K562 (cell line): ENCODE results near the gene NDUFB10. TPM values are rescaled to one million over a fixed set of nuclear protein-coding genes. Genes with fewer than 3 reads are reported as not detected.

Experiments
- ATF7 ChIP-seq: fragments of 450-650 bp; IDR thresholded peaks from 2 replicates; pipeline ENCODE4 v1.7.1; 2014; ENCODE audit warnings: mild to moderate bottlenecking, moderate library complexity
- CHCHD3 ChIP-seq: fragments of 250-450 bp; sonication (Bioruptor Pico); IDR thresholded peaks from 2 replicates; pipeline ENCODE4 v2.1.2; 2022; ENCODE audit warnings: mild to moderate bottlenecking
- DMBX1 ChIP-seq: fragments of 250-450 bp; sonication (Bioruptor Pico); IDR thresholded peaks from 2 replicates; pipeline ENCODE4 v1.8.0; 2022; ENCODE audit warnings: inconsistent platforms, mild to moderate bottlenecking, moderate library complexity, borderline replicate concordance
- HNRNPL ChIP-seq: fragments of 200-400 bp; formaldehyde crosslinking; IDR thresholded peaks from 2 replicates; pipeline ENCODE4 v1.6.1; 2017; ENCODE audit warnings: low read depth, mild to moderate bottlenecking, low read length
- KAT7 ChIP-seq: sonication (generic); formaldehyde crosslinking; IDR thresholded peaks from 2 replicates; pipeline ENCODE4 v1.8.0; 2022; ENCODE audit warnings: missing genetic modification reagents, mild to moderate bottlenecking, borderline replicate concordance
- KLF1 ChIP-seq: fragments of 450-650 bp; IDR thresholded peaks from 2 replicates; pipeline ENCODE4 v1.6.1; 2016; ENCODE audit warnings: missing genetic modification characterization, missing compliant biosample characterization
- NCOA2 ChIP-seq, 2 experiments: fragments of 450-650 bp; IDR thresholded peaks; 2 replicates each; pipeline ENCODE4 v1.6.1; 2018; ENCODE audit warnings: mild to moderate bottlenecking in 2 of 2, moderate library complexity in 1 of 2; ENCODE audit not compliant: partially characterized antibody in 2 of 2
- NR4A1 ChIP-seq, 2 experiments: fragments of 250-450 bp in 1 of 2; fragments of 450-650 bp in 1 of 2; sonication (Bioruptor Pico) in 1 of 2; IDR thresholded peaks; 2 replicates each; pipeline versions ENCODE4 v1.4.0 to v1.6.1; 2016 to 2020; ENCODE audit warnings: mild to moderate bottlenecking in 2 of 2, missing compliant biosample characterization in 1 of 2, missing genetic modification characterization in 1 of 2, moderate library complexity in 1 of 2
- PTBP1 ChIP-seq: fragments of 200-400 bp; formaldehyde crosslinking; IDR thresholded peaks from 2 replicates; pipeline ENCODE4 v1.6.1; 2017; ENCODE audit warnings: low read depth, low read length
- SMC3 ChIP-seq: conservative IDR thresholded peaks from 2 replicates; pipeline ENCODE4 v1.6.1; 2011; ENCODE audit warnings: low read depth, low read length, improper control_type of control experiment; ENCODE audit not compliant: insufficient read depth
- YBX1 ChIP-seq: fragments of 450-650 bp; IDR thresholded peaks from 2 replicates; pipeline ENCODE4 v1.7.1; 2016; ENCODE audit warnings: mild to moderate bottlenecking
- ZC3H4 ChIP-seq: sonication (generic); formaldehyde crosslinking; IDR thresholded peaks from 2 replicates; pipeline ENCODE4 v1.9.0; 2021; ENCODE audit warnings: missing genetic modification reagents, borderline replicate concordance
- ZNF232 ChIP-seq: sonication (generic); formaldehyde crosslinking; IDR thresholded peaks from 2 replicates; pipeline ENCODE4 v1.8.0; 2022; ENCODE audit warnings: mild to moderate bottlenecking, missing genetic modification reagents
- ZNF347 ChIP-seq: fragments of 450-650 bp; formaldehyde crosslinking; IDR thresholded peaks from 2 replicates; pipeline ENCODE4 v1.4.0; 2020; ENCODE audit warnings: low read depth, mild to moderate bottlenecking, moderate library complexity
- ZNF384 ChIP-seq: IDR thresholded peaks from 2 replicates; pipeline ENCODE4 v1.6.1; 2012; ENCODE audit warnings: low read depth, low read length, improper control_type of control experiment
- ZNF589 ChIP-seq: fragments of 200-800 bp; sonication (Bioruptor generic); IDR thresholded peaks from 2 replicates; pipeline ENCODE4 v1.6.1; 2016; ENCODE audit warnings: low read depth, missing genetic modification characterization, missing compliant biosample characterization
- ZNF592 ChIP-seq: fragments of 450-650 bp; IDR thresholded peaks from 2 replicates; pipeline ENCODE4 v1.6.1; 2017; ENCODE audit warnings: antibody characterized with exemption, mild to moderate bottlenecking
- polyA plus RNA-seq, 8 experiments: library from polyadenylated mRNA; depleted of rRNA in 4 of 8; stranded (reverse) in 5 of 8; unstranded in 3 of 8; fragments of >200 nt; fragmentation: Nextera tagmentation in 2 of 8; fragmentation: Illumina TruSeq in 1 of 8; extraction: Ambion mirVana in 2 of 8; extraction: Trizol in 1 of 8; gene quantifications; 2 replicates each; pipeline versions ENCODE4 v1.2.1 to v1.2.3, GENCODE V29; 2011 to 2014; ENCODE audit warnings: inconsistent platforms in 1 of 8, missing spikeins in 1 of 8
- total RNA-seq, 7 experiments: library from RNA; depleted of rRNA in 6 of 7; stranded (reverse); fragments of >200 nt in 6 of 7; fragmentation: Illumina TruSeq in 2 of 7; extraction: Trizol in 2 of 7; gene quantifications; 2 replicates each; pipeline versions ENCODE4 v1.2.1 to v1.2.3, GENCODE V29; 2011 to 2021; ENCODE audit warnings: low replicate concordance in 1 of 7
- TF ChIP-seq, protein P1 (sequence below): fragments of 250-450 bp; sonication (Bioruptor Pico); IDR thresholded peaks from 2 replicates; pipeline ENCODE4 v1.4.0; 2020; ENCODE audit warnings: mild to moderate bottlenecking, moderate library complexity
- TF ChIP-seq, protein P2 (sequence below): sonication (generic); formaldehyde crosslinking; IDR thresholded peaks from 2 replicates; pipeline ENCODE4 v1.9.0; 2022; ENCODE audit warnings: mild to moderate bottlenecking, missing genetic modification reagents
- TF ChIP-seq, protein P3 (sequence below): fragments of 250-450 bp; sonication (Bioruptor Pico); IDR thresholded peaks from 2 replicates; pipeline ENCODE4 v1.8.0; 2022; ENCODE audit warnings: moderate library complexity, mild to moderate bottlenecking, inconsistent platforms

The NDUFB10 gene
- total and polyA plus RNA-seq, 9 of the 15 experiments (the other 6 are each of a cell fraction or from before 2014, with no cell fraction given): 69.3 to 527 (median 161) TPM

DNA sequence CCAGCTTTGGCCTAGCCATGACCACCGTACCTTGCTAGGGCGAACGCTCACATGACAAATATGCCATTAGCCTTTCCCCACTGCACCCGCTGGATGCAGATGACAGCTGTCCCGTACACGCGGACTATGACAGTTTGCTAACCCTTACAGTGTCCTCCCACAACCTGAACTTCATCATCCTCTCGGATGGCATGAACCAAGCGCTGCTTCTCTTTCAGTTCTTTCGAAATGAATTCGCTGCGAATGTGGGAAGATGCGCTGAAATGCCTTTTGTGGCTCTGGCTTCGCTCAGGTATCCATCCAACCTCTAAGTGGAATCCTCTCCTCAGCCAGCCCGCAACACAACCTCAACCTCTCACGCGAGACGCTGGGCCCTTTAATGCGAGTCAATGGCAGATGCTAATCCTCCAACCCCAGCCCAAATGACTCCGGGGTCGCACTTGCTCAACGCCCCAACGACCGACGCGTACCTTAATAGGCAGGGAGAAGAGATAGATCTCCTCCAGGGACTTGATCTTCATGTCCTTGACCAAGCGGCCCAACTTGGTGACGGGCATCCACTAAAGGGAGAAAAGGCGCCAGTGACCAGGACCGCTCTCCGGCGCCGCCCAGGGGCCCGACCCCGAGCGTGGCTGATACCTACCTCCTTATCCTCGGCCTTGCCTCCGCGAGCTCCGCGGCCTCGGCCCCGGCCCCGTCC, 4.6 kb downstream of the NDUFB10 start (continued):
- TF ChIP-seq DMBX1 (CRISPR knock-in tag): 0 out of 2 replicates have a peak, but pooled peaks have one; percentile 48
- TF ChIP-seq, protein P1, sequence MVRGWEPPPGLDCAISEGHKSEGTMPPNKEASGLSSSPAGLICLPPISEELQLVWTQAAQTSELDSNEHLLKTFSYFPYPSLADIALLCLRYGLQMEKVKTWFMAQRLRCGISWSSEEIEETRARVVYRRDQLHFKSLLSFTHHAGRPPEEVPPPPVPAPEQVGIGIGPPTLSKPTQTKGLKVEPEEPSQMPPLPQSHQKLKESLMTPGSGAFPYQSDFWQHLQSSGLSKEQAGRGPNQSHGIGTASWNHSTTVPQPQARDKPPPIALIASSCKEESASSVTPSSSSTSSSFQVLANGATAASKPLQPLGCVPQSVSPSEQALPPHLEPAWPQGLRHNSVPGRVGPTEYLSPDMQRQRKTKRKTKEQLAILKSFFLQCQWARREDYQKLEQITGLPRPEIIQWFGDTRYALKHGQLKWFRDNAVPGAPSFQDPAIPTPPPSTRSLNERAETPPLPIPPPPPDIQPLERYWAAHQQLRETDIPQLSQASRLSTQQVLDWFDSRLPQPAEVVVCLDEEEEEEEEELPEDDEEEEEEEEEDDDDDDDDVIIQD: no peak
- TF ChIP-seq NCOA2 (IDR thresholded peaks at IDR 0.05; ENCODE audit: partially characterized antibody in 2 of 2): no peak
- TF ChIP-seq PTBP1: no peak
- TF ChIP-seq, protein P2, sequence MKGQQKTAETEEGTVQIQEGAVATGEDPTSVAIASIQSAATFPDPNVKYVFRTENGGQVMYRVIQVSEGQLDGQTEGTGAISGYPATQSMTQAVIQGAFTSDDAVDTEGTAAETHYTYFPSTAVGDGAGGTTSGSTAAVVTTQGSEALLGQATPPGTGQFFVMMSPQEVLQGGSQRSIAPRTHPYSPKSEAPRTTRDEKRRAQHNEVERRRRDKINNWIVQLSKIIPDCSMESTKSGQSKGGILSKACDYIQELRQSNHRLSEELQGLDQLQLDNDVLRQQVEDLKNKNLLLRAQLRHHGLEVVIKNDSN: no peak
- TF ChIP-seq NR4A1 (CRISPR knock-in tag; IDR thresholded peaks at IDR 0.05): no peak
- no peak; the same call in 1 of the 2 replicates for TF ChIP-seq NR4A1 (tag; IDR thresholded peaks at IDR 0.05)
- no peak for TF ChIP-seq ZNF384
- TF ChIP-seq HNRNPL: no peak
- TF ChIP-seq ATF7: no peak
- no peak for TF ChIP-seq SMC3
- no peak for TF ChIP-seq ZNF347 (CRISPR knock-in tag)
- TF ChIP-seq, protein P3, sequence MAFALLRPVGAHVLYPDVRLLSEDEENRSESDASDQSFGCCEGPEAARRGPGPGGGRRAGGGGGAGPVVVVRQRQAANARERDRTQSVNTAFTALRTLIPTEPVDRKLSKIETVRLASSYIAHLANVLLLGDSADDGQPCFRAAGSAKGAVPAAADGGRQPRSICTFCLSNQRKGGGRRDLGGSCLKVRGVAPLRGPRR (CRISPR knock-in tag): no peak
- no peak for TF ChIP-seq ZNF589
- no peak for TF ChIP-seq ZNF592
- TF ChIP-seq ZC3H4 (CRISPR knock-in tag): no peak
- TF ChIP-seq KLF1 (tag): no peak
- TF ChIP-seq KAT7 (CRISPR knock-in tag): peak; percentile 82; the same call in 1 of the 2 replicates
- no peak for TF ChIP-seq CHCHD3 (CRISPR knock-in tag)
- TF ChIP-seq ZNF232 (CRISPR knock-in tag): no peak; the same call in 1 of the 2 replicates
- no peak for TF ChIP-seq YBX1
